ENCODE measurements around the gene DNAJC10. TPM values are rescaled to one million over a fixed set of nuclear protein-coding genes. Genes with fewer than 3 reads are reported as not detected.
A peak's percentile ranks its signal among the peaks of the same experiment; 100 is the strongest.

Gene DNAJC10
- total and polyA plus RNA-seq, 10 of the 15 experiments (the other 5 are each of a cell fraction or from before 2014, with no cell fraction given) = 9.1 to 67.9 (median 38.2) TPM

DNA sequence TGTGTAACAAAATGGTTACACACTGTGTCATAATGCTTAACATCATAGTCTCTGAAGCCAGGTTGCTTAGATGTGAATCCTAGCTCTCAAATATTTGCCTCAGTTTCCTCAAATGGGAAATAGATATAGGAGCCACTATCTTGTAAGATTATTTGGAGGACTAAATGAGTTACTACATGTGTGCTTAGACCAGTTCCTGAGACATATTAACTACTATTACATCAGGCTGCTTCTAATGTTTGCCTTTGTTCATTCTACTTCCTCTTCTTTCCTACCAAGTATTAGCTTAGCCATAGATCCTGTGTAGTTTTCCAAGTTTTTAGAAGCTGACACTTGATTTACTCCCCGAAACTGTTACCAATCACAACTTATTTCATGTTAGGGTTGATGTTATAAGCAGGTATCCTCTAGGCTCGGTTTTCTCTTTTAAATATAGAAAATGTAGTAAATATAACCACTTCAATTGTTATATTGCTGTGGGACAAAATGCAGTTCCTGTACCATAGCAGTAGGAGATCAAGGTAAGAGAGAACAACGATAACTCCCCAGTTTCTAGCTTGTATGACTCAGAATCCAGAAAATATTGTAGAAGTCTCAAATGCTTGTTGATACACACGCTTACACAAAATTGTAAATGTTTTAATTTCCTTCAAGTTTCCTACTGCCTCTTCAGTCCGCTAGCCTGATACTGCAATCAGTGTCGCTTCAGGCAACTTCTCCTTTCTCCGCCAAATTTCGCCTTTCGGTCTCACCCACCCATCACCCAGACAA lies 751 bp upstream of the DNAJC10 start (continued):
- TF ChIP-seq ASH2L (IDR thresholded peaks at IDR 0.05; ENCODE audit: borderline replicate concordance, low read depth) (no peak), RCOR1 (conservative IDR thresholded peaks at IDR 0.05; ENCODE audit: low read depth, low read length) (no peak)

DNA sequence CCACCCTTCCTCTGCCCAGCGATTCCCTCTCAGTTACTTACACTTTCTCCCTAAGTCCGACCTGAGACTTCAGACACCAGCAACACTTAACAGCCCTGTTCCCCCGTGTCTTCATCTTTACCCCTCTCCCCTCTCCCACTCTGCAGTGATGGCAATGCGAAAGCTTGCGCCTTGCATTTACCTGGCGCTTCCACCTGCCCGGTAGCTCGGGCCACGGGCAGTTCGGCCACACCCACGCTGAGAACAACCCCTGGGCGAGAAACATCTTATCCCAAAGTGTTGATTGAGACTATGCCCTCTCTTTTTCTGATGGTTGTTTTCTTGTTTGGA lies 558 bp downstream of the DNAJC10 start:
- H3K27ac ChIP-seq (ENCODE audit: control insufficient read depth, insufficient read depth) = peak overlapping the region; percentile 73
- H3K4me3 ChIP-seq = peak overlapping the region; percentile 93
- ChIA-PET POLR2A (interaction anchor here (1.6 to 1.7 kb wide), 2 partner anchors 9 to 10 kb away, joined by 3 to 5 read pairs; no protein-coding TSS in a partner anchor), RAD21 (ENCODE audit: unreplicated experiment) (no interaction called here), SMC1A (ENCODE audit: uncharacterized antibody, unreplicated experiment) (interaction anchor here (1.7 to 6.2 kb wide), 5 partner anchors 14 to 50 kb away, joined by 4 to 37 read pairs (median 7); no protein-coding TSS in a partner anchor), CTCF (interaction anchor here (1.1 to 2.2 kb wide), 4 partner anchors 10 to 68 kb away, joined by 3 to 10 read pairs (median 4); no protein-coding TSS in a partner anchor)
- peaks cover 5% of the 10 kb centered on the region; the same call in 1 of the 2 replicates for H3K4me1 ChIP-seq (ENCODE audit: control insufficient read depth, insufficient read depth, low read length)
- peak overlapping the region; percentile 82 for H3K9ac ChIP-seq (ENCODE audit: control insufficient read depth, insufficient read depth, low read length)
- H3K79me2 ChIP-seq (ENCODE audit: control insufficient read depth, insufficient read depth, low read length) = peaks cover 13% of the 10 kb centered on the region
- H4K20me1 ChIP-seq (ENCODE audit: control insufficient read depth, insufficient read depth) = no peaks in the 10 kb centered on the region
- 2% methylated on average over 11 of the region's 12 CpGs for WGBS (ENCODE audit: insufficient coverage, insufficient replicate concordance, low lambda C conversion rate, missing lambda C conversion rate)
- peak; percentile 24 for ATAC-seq
- peak overlapping the region; percentile 80 for H2AFZ ChIP-seq (ENCODE audit: control insufficient read depth, low read depth, low read length)
- no peaks in the 10 kb centered on the region for H3K9me3 ChIP-seq (replicated peaks; ENCODE audit: control insufficient read depth, insufficient read depth, low read length)
- FAIRE-seq = peak; percentile 68
- intact Hi-C loops (cut with micrococcal nuclease; ENCODE audit: unreplicated experiment) (no loop called here), in situ Hi-C loops (cut with MboI) (no loop called here)
- H3K4me2 ChIP-seq (ENCODE audit: control insufficient read depth, insufficient read depth) = peak overlapping the region; percentile 60
- no peaks in the 10 kb centered on the region for H3K27me3 ChIP-seq (replicated peaks in 1 of 2; ENCODE audit: control insufficient read depth in 2 of 2, insufficient read depth in 2 of 2, low read length in 1 of 2)
- DNase-seq (ENCODE audit: low read depth, low spot score) = no peak
- TF ChIP-seq ZNF217 (IDR thresholded peaks at IDR 0.05) (no peak), FOXK2 (IDR thresholded peaks at IDR 0.05) (no peak), STAT1 (conservative IDR thresholded peaks at IDR 0.05) (no peak), TARDBP (IDR thresholded peaks at IDR 0.05; ENCODE audit: borderline replicate concordance) (no peak), POLR2A (IDR thresholded peaks at IDR 0.05; ENCODE audit: low read depth, low read length) (no peak), CHD1 (IDR thresholded peaks at IDR 0.05; ENCODE audit: low read depth, low read length) (0 out of 2 replicates have a peak, but pooled peaks have one; percentile 2), EGR1 (IDR thresholded peaks at IDR 0.05; ENCODE audit: borderline replicate concordance in 1 of 2, low read depth in 2 of 2, low read length in 2 of 2) (peak in 1 of 2 experiments; percentile 23; a peak in 1 of 3 replicates), LARP7 (IDR thresholded peaks at IDR 0.05) (no peak), HDGF (IDR thresholded peaks at IDR 0.05) (no peak)
- TF ChIP-seq, protein P1, sequence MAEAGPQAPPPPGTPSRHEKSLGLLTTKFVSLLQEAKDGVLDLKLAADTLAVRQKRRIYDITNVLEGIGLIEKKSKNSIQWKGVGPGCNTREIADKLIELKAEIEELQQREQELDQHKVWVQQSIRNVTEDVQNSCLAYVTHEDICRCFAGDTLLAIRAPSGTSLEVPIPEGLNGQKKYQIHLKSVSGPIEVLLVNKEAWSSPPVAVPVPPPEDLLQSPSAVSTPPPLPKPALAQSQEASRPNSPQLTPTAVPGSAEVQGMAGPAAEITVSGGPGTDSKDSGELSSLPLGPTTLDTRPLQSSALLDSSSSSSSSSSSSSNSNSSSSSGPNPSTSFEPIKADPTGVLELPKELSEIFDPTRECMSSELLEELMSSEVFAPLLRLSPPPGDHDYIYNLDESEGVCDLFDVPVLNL (IDR thresholded peaks at IDR 0.05; ENCODE audit: low read depth, low read length) = no peak
- BruUV-seq (replicated peaks) = no TSS peak
- H3K36me3 ChIP-seq (ENCODE audit: control insufficient read depth in 2 of 2, insufficient read depth in 2 of 2, low read length in 1 of 2) = no peaks in the 10 kb centered on the region; a peak in 1 of 4 replicates

Data from GM12878 (cell line).